Lung (tissue), 12 donors: ENCODE data around the gene ZIC4. TPM values are rescaled to one million over a fixed set of nuclear protein-coding genes. Genes with fewer than 3 reads are reported as not detected.

Experiments
- ATAC-seq: fragments of 200-7000 bp; cut with Tn5 transposase; one replicate; pipeline ENCODE4 v1.9.1; 2020; ENCODE audit warnings: moderate number of reproducible peaks; ENCODE audit not compliant: insufficient read depth, low FRiP score
- DNase-seq, 3 donors: peaks; one replicate each; pipeline ENCODE4 v3.0.0-alpha.2; 2013 to 2017
- H3K27ac ChIP-seq, 2 donors: one replicate each; pipeline ENCODE4 v1.5.1; 2013; ENCODE audit warnings: mild to moderate bottlenecking in 2 of 2, moderate library complexity in 2 of 2, control low read depth in 1 of 2, inconsistent platforms in 1 of 2, low read depth in 1 of 2, low read length in 1 of 2
- H3K27me3 ChIP-seq, 3 donors: one replicate each; pipeline ENCODE4 v1.5.1; 2013; ENCODE audit warnings: low read length in 2 of 3; ENCODE audit not compliant: control insufficient read depth in 3 of 3, insufficient read depth in 3 of 3
- H3K36me3 ChIP-seq, 4 donors: one replicate each; pipeline ENCODE4 v1.5.1; 2013; ENCODE audit warnings: low read length in 4 of 4, mild to moderate bottlenecking in 1 of 4, moderate library complexity in 1 of 4; ENCODE audit not compliant: control insufficient read depth in 4 of 4, insufficient read depth in 4 of 4
- H3K4me1 ChIP-seq, 5 donors: one replicate each; pipeline ENCODE4 v1.5.1; 2013; ENCODE audit warnings: low read length in 5 of 5, mild to moderate bottlenecking in 2 of 5, moderate library complexity in 1 of 5; ENCODE audit not compliant: control insufficient read depth in 5 of 5, insufficient read depth in 5 of 5
- H3K4me3 ChIP-seq: one replicate; pipeline ENCODE4 v1.5.1; 2013; ENCODE audit warnings: mild to moderate bottlenecking, control low read depth, moderate library complexity
- H3K9ac ChIP-seq, 2 donors: one replicate each; pipeline ENCODE4 v1.5.1; 2013; ENCODE audit warnings: low read length in 2 of 2, control low read depth in 1 of 2; ENCODE audit not compliant: insufficient read depth in 1 of 2
- H3K9me3 ChIP-seq, 4 donors: one replicate each; pipeline ENCODE4 v1.5.1; 2013; ENCODE audit warnings: low read length in 3 of 4, mild to moderate bottlenecking in 1 of 4, moderate library complexity in 1 of 4; ENCODE audit not compliant: control insufficient read depth in 4 of 4, insufficient read depth in 3 of 4
- WGBS, 2 donors: extraction: QIAGEN DNeasy Blood & Tissue Kit; methylation state at CpG; one replicate each; pipeline ENCODE4 v1.1.7; 2013; 5-methylcytosine and 5-hydroxymethylcytosine counted together
- polyA plus RNA-seq, 2 donors: library from polyadenylated mRNA; stranded (reverse); fragments of 200-250 nt; gene quantifications; one replicate each; pipeline ENCODE4 v1.2.1, GENCODE V29; 2013
- total RNA-seq, 2 donors: library from RNA; depleted of rRNA in 1 of 2; stranded (reverse); fragments of >200 nt in 1 of 2; gene quantifications; one replicate each; pipeline ENCODE4 v1.2.1, GENCODE V29; 2014 to 2021
- TF ChIP-seq, protein P1 (sequence below): IDR thresholded peaks from 2 replicates; pipeline ENCODE4 v1.5.1; 2012; ENCODE audit warnings: mild to moderate bottlenecking; ENCODE audit errors: control extremely low read depth, extremely low read depth
- donor health status: control.
- donor health status: control.
- donor health status: Bipolar disorder and iron deficiency.
- donor health status: healthy.
- donor health status: DM: yes; HTN: yes; CAD: no.

Gene ZIC4
- total and polyA plus RNA-seq, 4 donors, result not detected

GRCh38 chr3:147381596-147381995 is 24.7 kb downstream of the ZIC4 start:
- whole genome bisulfite sequencing, 2 donors, result 8 to 15% methylated on average over 6 of the region's 6 CpGs
- peaks cover 32 to 100% (median 99%) of the 10 kb centered on the region in 3 donors for H3K27me3 ChIP-seq
- no peak for DNase-seq
- TF ChIP-seq, protein P1, sequence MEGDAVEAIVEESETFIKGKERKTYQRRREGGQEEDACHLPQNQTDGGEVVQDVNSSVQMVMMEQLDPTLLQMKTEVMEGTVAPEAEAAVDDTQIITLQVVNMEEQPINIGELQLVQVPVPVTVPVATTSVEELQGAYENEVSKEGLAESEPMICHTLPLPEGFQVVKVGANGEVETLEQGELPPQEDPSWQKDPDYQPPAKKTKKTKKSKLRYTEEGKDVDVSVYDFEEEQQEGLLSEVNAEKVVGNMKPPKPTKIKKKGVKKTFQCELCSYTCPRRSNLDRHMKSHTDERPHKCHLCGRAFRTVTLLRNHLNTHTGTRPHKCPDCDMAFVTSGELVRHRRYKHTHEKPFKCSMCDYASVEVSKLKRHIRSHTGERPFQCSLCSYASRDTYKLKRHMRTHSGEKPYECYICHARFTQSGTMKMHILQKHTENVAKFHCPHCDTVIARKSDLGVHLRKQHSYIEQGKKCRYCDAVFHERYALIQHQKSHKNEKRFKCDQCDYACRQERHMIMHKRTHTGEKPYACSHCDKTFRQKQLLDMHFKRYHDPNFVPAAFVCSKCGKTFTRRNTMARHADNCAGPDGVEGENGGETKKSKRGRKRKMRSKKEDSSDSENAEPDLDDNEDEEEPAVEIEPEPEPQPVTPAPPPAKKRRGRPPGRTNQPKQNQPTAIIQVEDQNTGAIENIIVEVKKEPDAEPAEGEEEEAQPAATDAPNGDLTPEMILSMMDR, result no peak
- H3K9ac ChIP-seq, result no peak overlapping the region
- peaks cover 0 to 1% (median 0%) of the 10 kb centered on the region in 5 donors for H3K4me1 ChIP-seq
- no peak overlapping the region for H3K27ac ChIP-seq
- no peak for ATAC-seq
- H3K36me3 ChIP-seq, result no peaks in the 10 kb centered on the region
- no peak overlapping the region for H3K4me3 ChIP-seq
- H3K9me3 ChIP-seq, result peaks cover 0 to 29% (median 0%) of the 10 kb centered on the region in 4 donors

- peaks cover 0 to 29% (median 0%) of the 10 kb centered on the region in 4 donors for H3K9me3 ChIP-seq
- TF ChIP-seq, protein P1, result no peak
- peaks cover 0 to 1% (median 0%) of the 10 kb centered on the region in 5 donors for H3K4me1 ChIP-seq
- peaks cover 32 to 100% (median 98%) of the 10 kb centered on the region in 3 donors for H3K27me3 ChIP-seq
- H3K9ac ChIP-seq, result no peak overlapping the region
- 12% methylated on average over 3 of the region's 3 CpGs for WGBS, 2 donors
- H3K27ac ChIP-seq, result no peak overlapping the region
- DNase-seq, result no peak
- ATAC-seq, result no peak
- no peak overlapping the region for H3K4me3 ChIP-seq
- no peaks in the 10 kb centered on the region for H3K36me3 ChIP-seq
These were observed 25.4 kb downstream of the ZIC4 start for GRCh38 chr3:147380977-147381376.

DNA sequence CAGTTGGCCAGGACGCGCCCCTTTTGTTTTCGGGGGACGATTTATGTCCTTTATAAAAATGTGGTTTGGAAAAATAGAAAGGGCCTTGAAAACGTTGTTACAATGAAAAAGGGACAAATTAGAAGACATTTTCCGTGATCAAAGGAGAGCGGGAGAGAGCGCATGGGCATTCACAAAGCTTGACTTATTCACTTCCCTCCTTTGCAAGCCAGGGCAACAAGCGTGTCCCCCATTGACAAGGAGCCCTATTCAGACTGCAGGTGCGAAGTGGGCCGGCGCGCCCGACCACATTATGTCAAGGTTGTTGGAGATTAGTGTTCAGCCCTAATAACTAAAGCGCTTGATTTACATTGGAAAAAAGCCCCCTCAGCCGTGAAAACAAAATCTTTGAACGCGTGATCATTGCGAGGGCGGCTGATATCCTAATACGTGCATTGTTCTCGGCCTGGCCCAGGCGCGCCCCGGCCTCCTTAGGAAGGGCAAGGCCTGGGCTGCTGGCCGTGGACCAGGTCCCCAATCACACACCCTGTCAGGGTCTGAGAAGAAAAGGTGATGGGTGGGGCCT is 25.9 kb downstream of the ZIC4 start:
- H3K9ac ChIP-seq, result no peak overlapping the region
- no peak overlapping the region for H3K27ac ChIP-seq
- H3K4me3 ChIP-seq, result no peak overlapping the region
- H3K36me3 ChIP-seq, result no peaks in the 10 kb centered on the region
- peaks cover 32 to 100% (median 98%) of the 10 kb centered on the region in 3 donors for H3K27me3 ChIP-seq
- peaks cover 0 to 29% (median 0%) of the 10 kb centered on the region in 4 donors for H3K9me3 ChIP-seq
- peaks cover 0 to 1% (median 0%) of the 10 kb centered on the region in 5 donors for H3K4me1 ChIP-seq
- TF ChIP-seq, protein P1, result no peak
- no peak for ATAC-seq
- 7 to 12% methylated on average over 26 of the region's 26 CpGs for WGBS, 2 donors
- no peak for DNase-seq
